Activated naive CD8-positive, alpha-beta T cell treated with anti-CD3 and anti-CD28 coated beads for 36 hours (primary cell): ENCODE data around the gene TTC31. TPM values are rescaled to one million over a fixed set of nuclear protein-coding genes. Genes with fewer than 3 reads are reported as not detected.

Experiments used
- DNase-seq: peaks from one replicate; pipeline ENCODE4 v3.0.0; 2021
- H3K27ac Mint-ChIP-seq: one replicate; pipeline ENCODE4 v1.8.0; 2022; ENCODE audit warnings: mild to moderate bottlenecking, moderate library complexity, mixed read lengths
- H3K27me3 Mint-ChIP-seq: one replicate; pipeline ENCODE4 v1.8.0; 2022; ENCODE audit warnings: mild to moderate bottlenecking, mixed read lengths
- H3K36me3 Mint-ChIP-seq: one replicate; pipeline ENCODE4 v1.8.0; 2021; ENCODE audit warnings: mild to moderate bottlenecking, mixed read lengths
- H3K4me1 Mint-ChIP-seq: one replicate; pipeline ENCODE4 v1.8.0; 2021; ENCODE audit warnings: mixed read lengths
- H3K4me3 Mint-ChIP-seq: one replicate; pipeline ENCODE4 v1.8.0; 2022; ENCODE audit warnings: mild to moderate bottlenecking, moderate library complexity, mixed read lengths
- H3K9me3 Mint-ChIP-seq: one replicate; pipeline ENCODE4 v1.8.0; 2022; ENCODE audit warnings: mixed read lengths
- total RNA-seq, 2 experiments: library from RNA; stranded (reverse); gene quantifications; one replicate each; pipeline ENCODE4 v1.2.3, GENCODE V29; 2021

TTC31 gene
- total RNA-seq, 2 experiments from 2014 or later: 22.7 to 23.2 TPM

DNA sequence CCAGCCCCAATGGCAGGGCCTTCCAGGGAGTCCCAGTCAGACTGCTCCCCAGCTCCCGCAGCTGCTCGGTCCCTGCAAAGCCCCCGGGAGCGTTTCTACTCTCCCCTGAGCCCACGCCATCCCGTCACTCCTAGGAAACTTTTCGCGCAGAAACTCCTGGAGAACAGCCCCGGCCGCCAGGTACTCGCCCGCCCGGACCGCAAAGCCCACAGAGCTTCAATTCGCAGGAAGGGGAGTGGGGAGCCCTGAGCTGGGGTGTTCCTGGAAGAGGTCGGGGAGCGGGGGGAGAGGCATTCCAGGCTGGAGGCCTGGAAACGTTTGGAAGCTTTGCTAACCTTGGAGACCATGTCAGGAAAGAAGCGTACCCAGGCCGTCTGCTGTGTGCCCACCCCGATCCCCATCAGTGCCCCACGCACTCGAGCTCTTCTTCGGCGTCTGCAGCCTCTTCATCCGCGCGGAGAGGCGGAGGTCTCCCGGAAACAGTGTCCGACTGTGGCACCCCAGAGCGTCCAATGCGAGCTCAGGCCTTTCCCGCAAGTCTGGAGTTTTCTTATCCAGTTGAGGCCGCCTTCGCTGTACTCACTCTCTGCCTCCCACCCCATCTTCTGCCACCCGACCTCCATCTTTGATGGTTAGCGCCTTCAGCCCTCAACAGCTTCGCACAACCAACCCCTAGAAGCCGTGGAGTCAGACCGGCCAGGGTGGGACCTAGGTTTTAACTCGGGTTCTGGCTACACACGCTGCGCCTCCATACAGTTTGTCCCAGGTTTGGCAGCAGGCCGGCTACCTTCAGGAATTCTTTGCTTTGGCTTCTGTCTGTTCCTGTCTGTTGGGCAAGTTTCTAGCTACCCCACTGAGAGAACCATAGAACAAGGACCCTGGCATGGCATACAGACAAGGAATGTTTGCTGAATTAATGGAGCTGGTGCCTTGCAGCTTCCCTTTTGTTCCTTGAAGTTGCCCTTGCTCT is 20.9 kb downstream of the TTC31 start:
- no peak overlapping the region for H3K27ac Mint-ChIP-seq

DNA sequence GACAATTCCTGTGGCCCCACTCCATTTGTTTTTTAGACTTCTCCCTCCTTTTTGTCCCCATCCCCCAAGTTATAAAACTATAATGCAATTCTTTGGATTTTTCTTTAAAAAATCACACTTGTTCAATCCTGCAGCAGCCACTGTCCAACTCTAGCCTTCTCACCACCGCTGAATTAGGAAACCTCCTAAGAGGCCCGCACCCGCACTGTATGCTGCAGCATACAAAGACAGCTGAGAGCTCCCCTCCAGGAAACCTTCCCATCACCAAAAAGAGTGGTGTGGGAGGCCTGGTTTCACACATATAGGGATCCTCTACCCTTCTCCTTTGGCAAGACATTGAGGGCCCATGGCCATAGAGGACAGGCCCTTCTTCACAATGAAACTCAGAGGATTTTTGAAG is 21.7 kb downstream of the TTC31 start:
- peaks cover 26% of the 10 kb centered on the region for H3K36me3 Mint-ChIP-seq
- no peak overlapping the region for H3K4me3 Mint-ChIP-seq
- DNase-seq: no peak
- H3K9me3 Mint-ChIP-seq: no peaks in the 10 kb centered on the region
- H3K27ac Mint-ChIP-seq: no peak overlapping the region
- peaks cover 67% of the 10 kb centered on the region for H3K27me3 Mint-ChIP-seq
- peaks cover 35% of the 10 kb centered on the region for H3K4me1 Mint-ChIP-seq

More for the DNA sequence above, 20.9 kb downstream of the TTC31 start:
- Mint-ChIP-seq H3K9me3 (no peaks in the 10 kb centered on the region), H3K4me3 (peak overlapping the region; percentile 66), H3K27me3 (peaks cover 72% of the 10 kb centered on the region), H3K36me3 (peaks cover 26% of the 10 kb centered on the region), H3K4me1 (peaks cover 39% of the 10 kb centered on the region)
- no peak for DNase-seq

DNA sequence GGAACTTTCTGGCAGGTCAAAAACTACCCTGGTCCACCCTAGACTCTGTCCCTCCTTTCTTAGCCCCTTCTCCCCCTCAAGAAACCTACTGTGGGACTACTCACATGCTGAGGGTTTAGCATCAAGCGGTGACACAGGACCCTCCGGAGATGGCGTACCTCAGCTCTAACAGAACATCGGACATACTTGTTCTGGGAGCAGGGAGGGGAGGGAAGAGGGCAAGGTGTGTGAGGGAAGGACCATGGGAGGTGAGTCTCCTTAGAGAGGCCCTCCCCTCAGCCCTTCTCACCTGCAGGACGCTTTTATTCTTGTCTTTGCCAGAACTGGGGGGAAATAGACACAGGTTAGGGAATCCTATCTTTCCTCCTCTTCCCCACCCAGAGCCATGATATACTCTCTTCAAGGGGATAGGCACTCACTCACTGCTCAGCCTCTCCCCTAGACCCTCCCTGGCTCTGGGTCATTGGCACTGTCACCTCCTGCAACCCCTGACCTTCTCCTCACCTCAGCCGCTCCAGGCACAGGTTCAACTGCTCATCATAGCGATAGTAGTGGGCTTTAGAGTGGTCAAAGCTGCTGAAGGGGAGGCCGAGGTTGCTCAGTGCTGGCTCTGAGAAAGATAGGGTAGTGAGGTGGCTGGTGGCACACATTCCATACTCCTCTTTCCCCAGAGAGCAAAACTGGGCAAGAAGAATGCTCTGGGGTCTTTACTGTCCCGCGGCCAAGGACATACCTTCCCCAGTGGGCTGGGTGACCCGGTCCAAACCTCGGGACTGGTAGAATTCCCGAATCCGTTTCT is 22.8 kb downstream of the TTC31 start:
- H3K4me3 Mint-ChIP-seq: peak overlapping the region; percentile 3
- H3K4me1 Mint-ChIP-seq: peaks cover 35% of the 10 kb centered on the region
- peaks cover 26% of the 10 kb centered on the region for H3K36me3 Mint-ChIP-seq
- no peak overlapping the region for H3K27ac Mint-ChIP-seq
- H3K9me3 Mint-ChIP-seq: no peaks in the 10 kb centered on the region
- peaks cover 61% of the 10 kb centered on the region for H3K27me3 Mint-ChIP-seq
- no peak for DNase-seq

DNA sequence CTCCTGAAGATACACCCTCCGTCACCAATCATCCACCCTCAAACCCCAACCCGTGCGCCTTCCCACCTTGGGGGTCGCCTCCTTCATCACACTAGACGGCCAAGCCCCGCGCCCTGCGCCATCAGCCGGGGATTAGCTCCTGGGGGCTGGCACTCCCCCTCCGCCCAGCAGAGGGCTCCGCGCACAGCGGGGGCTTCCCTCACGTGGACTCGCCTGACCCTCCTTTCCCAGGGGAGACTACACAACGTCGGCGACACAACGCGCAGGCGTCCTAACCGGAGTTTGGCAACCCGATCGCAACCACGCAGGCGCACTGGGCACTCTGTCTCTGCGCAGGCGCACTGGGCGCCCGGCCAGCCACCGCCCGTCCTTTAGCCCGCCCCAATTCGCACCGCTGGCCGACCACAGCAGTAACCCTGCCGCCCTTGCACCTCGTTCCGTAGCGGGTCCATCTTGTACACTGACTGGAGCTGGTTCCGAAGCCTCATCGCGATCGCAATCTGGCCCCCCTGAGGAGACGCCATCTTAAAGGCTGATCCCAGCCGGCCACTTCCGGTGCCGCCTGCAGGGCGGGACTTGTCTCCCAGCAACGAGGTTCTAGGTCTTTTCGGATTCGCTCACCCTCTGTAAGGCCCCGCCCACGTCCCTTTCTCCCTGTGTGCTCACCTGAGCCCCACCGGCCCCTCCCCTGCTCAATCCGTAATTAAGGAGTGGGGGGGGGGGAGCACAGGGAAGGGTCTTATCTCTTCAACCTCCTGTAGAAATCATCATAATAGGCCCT is 24.5 kb downstream of the TTC31 start, which contains the start of gene PCGF1:
Gene PCGF1, minus strand, starts transcription at position 551 of the 781 bp plus-strand sequence. Its CDS starts 27 bp downstream, at position 524.
- Mint-ChIP-seq H3K36me3 (peaks cover 26% of the 10 kb centered on the region), H3K9me3 (no peaks in the 10 kb centered on the region), H3K27me3 (peaks cover 59% of the 10 kb centered on the region), H3K4me1 (peaks cover 32% of the 10 kb centered on the region), H3K4me3 (peak within 1 kb of the TSS; percentile 96), H3K27ac (peak within 1 kb of the TSS; percentile 96)
- DNase-seq: peak; percentile 97

DNA sequence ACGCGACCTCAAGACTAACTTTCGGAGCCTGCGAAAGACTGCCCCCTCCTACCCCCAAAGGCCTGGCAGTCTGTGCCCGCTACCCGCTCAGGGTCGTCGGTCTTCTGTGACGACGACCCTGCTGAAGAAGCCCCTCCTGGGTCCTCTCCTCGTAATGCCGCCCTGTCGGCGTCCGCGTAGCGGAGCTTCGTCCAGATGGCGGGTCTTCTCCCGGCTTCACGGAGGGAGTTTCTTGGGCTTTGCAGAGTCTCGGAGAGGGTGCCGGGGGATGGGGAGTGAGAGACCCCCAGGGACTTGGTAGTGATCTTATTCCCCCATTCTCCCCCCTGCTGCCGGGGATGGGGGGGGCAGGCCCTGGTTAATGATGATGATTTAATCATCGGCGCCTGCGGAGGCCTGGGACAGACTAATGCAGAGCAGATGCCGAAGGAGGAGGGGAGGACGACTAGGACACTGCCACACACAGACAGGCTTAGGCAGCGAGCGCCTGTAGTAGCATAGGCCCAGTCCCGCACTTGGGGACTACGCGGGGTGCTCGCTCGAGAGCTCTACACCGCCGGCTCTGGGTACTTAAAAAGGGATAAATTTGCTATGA is 25.1 kb downstream of the TTC31 start:
- Mint-ChIP-seq H3K36me3 (peaks cover 26% of the 10 kb centered on the region), H3K9me3 (no peaks in the 10 kb centered on the region), H3K4me1 (peaks cover 28% of the 10 kb centered on the region), H3K27ac (peak overlapping the region; percentile 96), H3K4me3 (peak overlapping the region; percentile 96), H3K27me3 (peaks cover 59% of the 10 kb centered on the region)
- DNase-seq: no peak

DNA sequence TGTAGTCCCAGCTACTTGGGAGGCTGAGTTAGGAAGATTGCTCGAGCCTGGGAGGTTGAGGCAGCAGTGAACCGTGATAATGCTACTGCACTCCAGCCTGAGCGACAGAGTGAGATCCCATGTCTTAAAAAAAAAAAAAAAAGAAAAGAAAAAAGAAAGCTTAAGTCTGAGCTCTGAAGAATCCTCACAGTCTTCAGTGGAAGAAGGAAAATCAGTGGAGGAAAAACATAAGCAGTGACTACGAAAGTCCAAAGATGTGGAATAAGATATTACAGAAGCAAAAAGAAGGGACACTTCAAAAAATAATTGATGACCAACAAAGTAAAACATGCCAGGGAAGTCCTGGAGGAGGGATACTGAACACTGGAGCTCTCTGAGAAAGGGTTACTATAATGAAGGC is 27.4 kb downstream of the TTC31 start:
- no peak for DNase-seq
- H3K36me3 Mint-ChIP-seq: peaks cover 13% of the 10 kb centered on the region
- H3K4me1 Mint-ChIP-seq: peaks cover 27% of the 10 kb centered on the region
- no peaks in the 10 kb centered on the region for H3K9me3 Mint-ChIP-seq
- no peak overlapping the region for H3K4me3 Mint-ChIP-seq
- H3K27me3 Mint-ChIP-seq: peaks cover 50% of the 10 kb centered on the region
- H3K27ac Mint-ChIP-seq: no peak overlapping the region

DNA sequence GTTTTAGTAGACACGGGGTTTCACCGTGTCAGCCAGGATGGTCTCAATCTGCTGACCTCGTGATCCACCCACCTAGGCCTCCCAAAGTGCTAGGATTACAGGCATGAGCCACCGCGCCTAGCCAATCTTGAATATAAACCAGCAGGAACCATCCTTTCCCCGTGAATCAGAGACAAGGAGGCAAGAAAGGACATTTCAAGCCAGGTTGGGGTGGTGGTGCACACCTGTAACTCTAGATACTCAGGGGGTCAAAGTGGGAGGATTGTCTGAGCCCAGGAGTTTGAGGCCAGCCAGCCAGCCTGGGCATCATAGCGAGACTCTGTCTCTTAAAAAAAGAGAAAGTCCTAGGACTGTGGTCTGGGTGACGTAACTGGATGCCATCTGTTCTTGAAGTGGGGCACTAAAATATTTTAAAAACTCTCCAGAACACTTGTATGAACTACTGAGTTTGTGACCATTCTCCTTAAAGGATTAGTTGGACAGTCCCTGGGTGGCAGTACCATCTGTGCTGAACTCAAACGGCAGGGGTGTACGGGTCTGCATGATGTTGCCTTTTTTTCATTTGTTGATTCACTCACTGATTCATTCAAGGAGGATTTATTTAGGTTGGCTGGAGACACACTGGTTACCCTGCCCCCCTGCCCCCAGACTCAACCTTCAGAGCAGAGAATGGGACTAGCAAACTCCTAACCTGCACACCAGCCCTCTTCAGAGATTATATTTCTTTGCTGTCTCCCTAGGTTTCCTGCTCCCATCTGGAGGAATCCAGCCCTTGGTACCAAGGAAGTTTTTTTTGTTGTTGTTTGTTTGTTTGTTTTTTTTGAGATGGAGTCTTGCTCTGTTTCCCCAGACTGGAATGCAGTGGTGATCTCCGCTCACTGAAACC is 28.5 kb downstream of the TTC31 start:
- H3K4me3 Mint-ChIP-seq: no peak overlapping the region
- H3K27ac Mint-ChIP-seq: no peak overlapping the region
- H3K36me3 Mint-ChIP-seq: peaks cover 7% of the 10 kb centered on the region
- H3K9me3 Mint-ChIP-seq: peaks cover under 1% of the 10 kb centered on the region
- no peak for DNase-seq
- peaks cover 23% of the 10 kb centered on the region for H3K4me1 Mint-ChIP-seq
- peaks cover 59% of the 10 kb centered on the region for H3K27me3 Mint-ChIP-seq

DNA sequence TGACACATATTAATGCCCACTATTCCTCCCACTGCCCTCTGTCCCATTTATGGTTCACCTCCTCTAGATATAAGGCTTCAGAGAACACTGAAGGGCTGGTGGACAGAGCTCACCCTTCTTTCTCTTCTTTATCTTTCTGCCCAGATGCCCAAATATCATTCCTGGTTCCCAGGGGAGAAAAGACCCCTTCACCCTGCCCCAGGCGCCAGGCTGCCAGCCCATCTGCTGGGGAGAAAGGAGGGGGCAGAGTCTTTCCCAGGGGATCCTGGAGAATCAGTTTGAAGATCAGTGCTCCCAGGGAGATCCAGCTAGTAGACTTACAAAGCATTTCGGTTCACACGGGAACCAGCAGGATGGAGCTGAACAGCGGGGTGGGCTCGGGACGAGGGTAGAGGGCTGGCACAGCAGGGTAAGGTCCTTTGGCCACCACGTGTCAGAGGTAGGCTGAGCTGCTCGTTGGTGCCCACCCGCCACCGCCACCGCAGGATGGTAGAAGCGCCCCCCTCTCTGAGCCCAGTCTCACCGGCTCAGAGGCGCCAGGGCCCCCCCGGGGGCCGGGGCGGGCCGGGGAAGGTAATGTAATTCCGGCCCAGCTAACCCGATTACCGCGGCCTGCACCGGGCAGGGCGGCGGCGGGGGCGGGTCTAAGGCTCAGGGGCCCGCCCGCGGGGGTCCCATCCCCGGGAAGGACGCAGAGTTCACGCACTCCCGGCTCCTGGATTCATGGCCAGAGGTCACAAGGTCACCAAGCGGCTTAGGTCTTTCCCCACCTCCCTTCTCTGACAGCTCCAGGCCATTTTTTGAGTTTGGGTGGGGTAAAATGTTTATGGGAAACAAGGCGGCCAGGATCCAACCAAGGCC is 30.1 kb downstream of the TTC31 start:
- DNase-seq: no peak
- Mint-ChIP-seq H3K4me3 (no peak overlapping the region), H3K4me1 (peaks cover 16% of the 10 kb centered on the region), H3K9me3 (peaks cover 2% of the 10 kb centered on the region), H3K27me3 (peaks cover 68% of the 10 kb centered on the region), H3K27ac (no peak overlapping the region), H3K36me3 (peaks cover 10% of the 10 kb centered on the region)

DNA sequence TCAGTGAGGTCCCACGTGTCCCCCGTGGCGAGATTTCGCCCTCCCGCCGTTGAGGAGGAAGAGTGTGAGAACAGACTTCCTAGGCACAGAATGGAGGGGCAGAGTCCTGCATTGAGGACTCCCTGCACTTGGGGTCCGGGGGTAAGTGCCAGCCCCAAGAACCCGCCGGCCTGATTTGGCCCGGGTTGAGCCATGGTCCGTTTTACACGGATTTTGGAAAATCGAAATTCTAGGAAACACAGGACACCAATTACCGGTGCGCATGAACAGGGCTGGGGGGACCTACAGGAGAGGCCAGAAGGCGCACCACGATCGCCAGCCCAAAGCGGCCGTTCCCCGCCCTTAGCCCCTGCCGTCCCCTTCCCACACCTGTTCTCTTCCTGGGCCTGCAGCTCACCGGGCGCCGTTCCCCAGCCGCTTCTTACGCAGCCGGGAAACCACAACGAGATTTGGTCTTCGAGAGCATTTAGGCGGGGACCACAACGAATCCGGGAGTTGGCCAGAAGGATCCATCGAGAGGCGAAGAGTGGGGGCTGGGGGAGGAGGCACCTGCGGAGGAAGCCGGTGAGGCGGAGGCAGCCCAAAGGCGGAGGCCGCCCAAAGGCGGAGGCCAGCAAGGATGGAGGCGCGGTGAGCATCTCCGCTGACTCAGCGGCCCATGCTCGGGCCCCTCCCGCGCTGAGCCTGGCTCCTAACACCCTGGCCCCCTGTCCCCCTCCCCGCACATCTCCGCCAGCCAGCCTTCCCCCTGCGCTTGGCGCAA is 30.9 kb downstream of the TTC31 start:
- no peak for DNase-seq
- Mint-ChIP-seq H3K27ac (no peak overlapping the region), H3K36me3 (peaks cover 10% of the 10 kb centered on the region), H3K4me1 (peaks cover 10% of the 10 kb centered on the region), H3K27me3 (peaks cover 76% of the 10 kb centered on the region), H3K9me3 (peaks cover 2% of the 10 kb centered on the region), H3K4me3 (no peak overlapping the region)

DNA sequence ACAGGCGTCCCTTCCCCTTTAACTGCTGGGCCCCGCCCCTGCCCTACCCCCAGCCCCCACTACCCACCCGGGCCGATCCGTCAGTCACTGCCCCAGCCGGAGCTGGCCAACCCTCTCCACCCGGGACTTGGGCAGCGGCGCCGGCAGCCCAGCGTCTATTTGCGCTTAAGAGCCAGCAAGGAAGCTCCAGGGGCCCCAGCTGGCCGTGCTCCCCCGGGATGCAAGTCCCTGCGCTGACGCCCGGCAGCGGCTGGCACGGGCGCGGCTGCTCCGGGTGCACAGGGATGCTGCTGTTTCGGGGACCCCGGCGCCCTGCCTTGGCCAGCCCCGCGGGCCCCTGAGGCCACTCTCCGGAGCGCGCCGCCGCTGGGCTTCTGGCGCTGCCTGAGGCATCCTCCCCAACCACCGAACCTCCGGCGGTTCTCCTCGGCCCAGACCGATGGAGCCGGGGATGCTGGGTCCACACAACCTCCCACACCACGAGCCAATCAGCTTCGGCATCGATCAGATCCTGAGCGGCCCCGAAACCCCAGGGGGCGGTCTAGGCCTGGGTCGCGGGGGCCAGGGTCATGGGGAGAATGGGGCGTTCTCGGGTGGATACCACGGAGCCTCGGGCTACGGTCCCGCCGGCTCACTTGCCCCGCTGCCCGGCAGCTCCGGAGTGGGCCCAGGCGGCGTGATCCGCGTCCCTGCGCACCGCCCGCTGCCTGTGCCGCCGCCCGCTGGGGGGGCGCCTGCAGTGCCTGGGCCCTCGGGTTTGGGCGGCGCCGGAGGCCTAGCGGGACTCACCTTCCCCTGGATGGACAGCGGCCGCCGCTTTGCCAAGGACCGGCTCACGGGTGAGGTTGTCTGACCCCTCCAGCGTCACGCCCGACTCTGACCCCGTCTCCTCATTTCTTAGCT is 31.7 kb downstream of the TTC31 start, which contains the start of gene TLX2:
Gene TLX2, plus strand, starts transcription at position 83 of the 903 bp plus-strand sequence. Its CDS starts 357 bp downstream, at position 440.
- H3K27ac Mint-ChIP-seq: no peak within 1 kb of the TSS
- peaks cover 9% of the 10 kb centered on the region for H3K4me1 Mint-ChIP-seq
- H3K27me3 Mint-ChIP-seq: peaks cover 81% of the 10 kb centered on the region
- H3K9me3 Mint-ChIP-seq: peaks cover 2% of the 10 kb centered on the region
- peak within 1 kb of the TSS; percentile 45 for H3K4me3 Mint-ChIP-seq
- DNase-seq: no peak
- H3K36me3 Mint-ChIP-seq: peaks cover 10% of the 10 kb centered on the region

DNA sequence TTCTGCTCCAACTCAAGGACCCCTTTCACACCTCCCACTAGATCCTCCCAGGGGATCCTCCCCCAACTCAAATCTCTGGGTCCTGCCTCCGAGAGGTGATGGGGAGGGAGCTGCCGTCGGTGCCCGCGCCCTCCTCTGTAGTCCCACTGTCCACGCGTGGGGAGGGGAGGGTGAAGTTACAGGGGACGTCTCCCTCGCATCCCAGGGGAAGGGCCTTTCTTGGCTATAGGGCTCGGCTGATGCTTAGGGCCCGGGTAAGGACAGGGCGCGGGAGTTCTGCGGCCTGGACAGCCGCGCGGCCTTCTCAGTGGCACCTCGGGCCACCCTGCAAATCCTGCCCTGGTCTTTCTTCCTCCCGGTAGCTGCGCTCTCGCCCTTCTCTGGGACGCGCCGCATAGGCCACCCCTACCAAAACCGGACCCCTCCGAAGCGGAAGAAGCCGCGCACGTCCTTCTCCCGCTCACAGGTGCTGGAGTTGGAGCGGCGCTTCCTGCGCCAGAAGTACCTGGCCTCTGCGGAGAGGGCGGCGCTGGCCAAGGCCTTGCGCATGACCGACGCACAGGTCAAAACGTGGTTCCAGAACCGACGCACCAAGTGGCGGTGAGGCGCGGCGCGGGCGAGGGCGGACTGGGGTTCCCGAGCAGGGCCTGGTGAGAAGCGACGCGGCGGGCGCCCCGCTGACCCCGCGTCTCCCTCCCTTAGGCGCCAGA is 32.5 kb downstream of the TTC31 start:
- peaks cover 14% of the 10 kb centered on the region for H3K36me3 Mint-ChIP-seq
- peaks cover 84% of the 10 kb centered on the region for H3K27me3 Mint-ChIP-seq
- peaks cover 2% of the 10 kb centered on the region for H3K9me3 Mint-ChIP-seq
- peak overlapping the region; percentile 45 for H3K4me3 Mint-ChIP-seq
- no peak overlapping the region for H3K27ac Mint-ChIP-seq
- no peak for DNase-seq
- H3K4me1 Mint-ChIP-seq: peaks cover 7% of the 10 kb centered on the region
